ENCODE data around the gene DCDC2B. TPM values are rescaled to one million over a fixed set of nuclear protein-coding genes. Genes with fewer than 3 reads are reported as not detected.

DCDC2B gene
- total RNA-seq, 1 experiment from 2014 or later: not detected

DNA sequence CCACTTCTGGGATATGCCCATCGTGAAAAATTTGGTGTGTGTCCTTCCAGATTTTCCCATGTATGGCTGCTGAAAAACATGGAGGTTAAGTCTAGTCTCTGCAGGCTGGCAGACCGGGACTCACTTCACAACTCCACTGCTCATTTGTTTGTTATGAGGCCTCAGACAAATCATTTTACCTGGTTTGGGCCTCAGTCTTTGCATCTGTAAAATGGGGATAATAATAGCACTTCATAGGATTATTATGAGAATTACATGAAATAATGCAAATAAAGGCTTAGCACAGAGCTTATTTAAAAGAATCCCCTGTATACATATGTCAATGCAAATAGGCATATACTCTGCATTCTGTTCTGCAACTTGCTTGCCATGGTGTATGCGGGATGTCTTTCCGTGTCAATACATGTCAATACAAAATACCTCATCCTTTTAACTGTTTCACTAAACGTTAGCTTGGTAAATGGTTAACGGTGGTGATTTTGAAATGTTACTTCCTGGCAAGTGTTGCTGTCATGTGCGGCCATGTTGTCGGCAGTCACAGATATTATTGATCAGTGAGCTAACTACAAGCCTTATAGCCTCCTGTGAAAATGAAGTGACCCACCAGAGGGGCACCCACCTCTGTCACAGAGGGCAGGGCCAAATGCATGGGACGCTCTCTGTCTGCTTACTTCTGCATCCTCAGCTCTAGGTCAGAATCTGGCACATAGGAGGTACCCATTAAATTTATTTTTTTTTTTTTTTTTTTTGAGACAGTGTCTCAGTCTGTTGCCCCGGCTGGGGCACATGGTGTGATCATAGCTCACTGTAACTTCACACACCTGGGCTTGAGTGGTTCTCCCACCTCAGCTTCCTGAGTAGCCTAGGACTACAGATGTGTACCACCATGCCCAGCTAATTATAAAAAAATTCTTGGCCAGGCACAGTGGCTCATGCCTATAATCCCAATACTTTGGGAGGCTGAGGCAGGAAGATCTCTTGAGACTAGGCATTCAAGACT, 46.5 kb downstream of the DCDC2B start:
- Mint-ChIP-seq H3K27ac (no peak overlapping the region), H3K4me1 (peaks cover 17 to 18% of the 10 kb centered on the region in 2 experiments), H3K27me3 (ENCODE audit: low read depth) (peaks cover 2% of the 10 kb centered on the region; the same call in 1 of the 2 replicates), H3K9me3 (no peaks in the 10 kb centered on the region; a peak in 1 of 5 replicates), H3K36me3 (ENCODE audit: insufficient read depth in 1 of 3, low read depth in 3 of 3) (no peaks in the 10 kb centered on the region), H3K4me3 (no peak overlapping the region)
- no peak overlapping the region for H2BK120ac ChIP-seq (ENCODE audit: low read depth, low read length, poor library complexity, severe bottlenecking)
- H2AK5ac ChIP-seq (ENCODE audit: insufficient read length, low read length): no peak overlapping the region
- no peak overlapping the region for H4K91ac ChIP-seq (ENCODE audit: insufficient read length, low read depth, low read length)
- no peak overlapping the region for H3K27ac ChIP-seq (ENCODE audit: insufficient read length, low read depth, low read length)
- H3K23me2 ChIP-seq (ENCODE audit: insufficient read length, low read depth, low read length, poor library complexity, severe bottlenecking): no peaks in the 10 kb centered on the region
- H3T11ph ChIP-seq (ENCODE audit: low read length): no peak overlapping the region
- peaks cover 4% of the 10 kb centered on the region; the same call in 1 of the 2 replicates for H3K4me1 ChIP-seq (ENCODE audit: insufficient read depth, low read length)
- DNase-seq: no peak
- H3K56ac ChIP-seq (ENCODE audit: insufficient read length, low read depth, low read length): no peak overlapping the region
- H3K9me3 ChIP-seq (ENCODE audit: control insufficient read depth, low read depth, low read length): no peaks in the 10 kb centered on the region
- H3K79me1 ChIP-seq (ENCODE audit: insufficient read depth, low read depth, low read length, poor library complexity, severe bottlenecking): no peaks in the 10 kb centered on the region
- no peaks in the 10 kb centered on the region for H3K79me2 ChIP-seq (ENCODE audit: insufficient read depth, low read length)
- no peak overlapping the region for H3K23ac ChIP-seq (ENCODE audit: insufficient read length, low read depth, low read length)
- no peak overlapping the region for H4K8ac ChIP-seq (replicated peaks; ENCODE audit: insufficient read length, low read depth, low read length)
- no peak overlapping the region for H2BK12ac ChIP-seq (ENCODE audit: insufficient read length, low read depth, low read length)
- H4K20me1 ChIP-seq (ENCODE audit: control insufficient read depth, insufficient read depth, insufficient read length): no peaks in the 10 kb centered on the region
- no peak overlapping the region for H3K18ac ChIP-seq (ENCODE audit: insufficient read length, low read depth, low read length)
- no peak overlapping the region for H2AFZ ChIP-seq (ENCODE audit: low read length)
- no peak overlapping the region for H2BK5ac ChIP-seq (ENCODE audit: insufficient read length, low read length)
- no peak overlapping the region for H3K14ac ChIP-seq (ENCODE audit: insufficient read depth, low read length)
- no peak overlapping the region for H2BK15ac ChIP-seq (ENCODE audit: low read depth, low read length)
- no peak overlapping the region for H3K4me2 ChIP-seq (ENCODE audit: insufficient read depth, insufficient read length, low read length)
- no peak overlapping the region for H2BK20ac ChIP-seq (ENCODE audit: low read depth, low read length, poor library complexity, severe bottlenecking)
- H3K9ac ChIP-seq (ENCODE audit: extremely low read depth, insufficient read length, low read length): no peak overlapping the region
- no peak overlapping the region for H4K5ac ChIP-seq (ENCODE audit: insufficient read length, low read depth, low read length)
- no peaks in the 10 kb centered on the region; the same call in 1 of the 2 replicates for H3K27me3 ChIP-seq (ENCODE audit: insufficient read depth, low read length)
- H3K4ac ChIP-seq (ENCODE audit: low read depth, low read length): no peak overlapping the region
- WGBS (ENCODE audit: extremely low coverage, insufficient read length, low lambda C conversion rate): no CpG with 5 or more reads among the region's 10 CpGs
- TF ChIP-seq, protein P1, sequence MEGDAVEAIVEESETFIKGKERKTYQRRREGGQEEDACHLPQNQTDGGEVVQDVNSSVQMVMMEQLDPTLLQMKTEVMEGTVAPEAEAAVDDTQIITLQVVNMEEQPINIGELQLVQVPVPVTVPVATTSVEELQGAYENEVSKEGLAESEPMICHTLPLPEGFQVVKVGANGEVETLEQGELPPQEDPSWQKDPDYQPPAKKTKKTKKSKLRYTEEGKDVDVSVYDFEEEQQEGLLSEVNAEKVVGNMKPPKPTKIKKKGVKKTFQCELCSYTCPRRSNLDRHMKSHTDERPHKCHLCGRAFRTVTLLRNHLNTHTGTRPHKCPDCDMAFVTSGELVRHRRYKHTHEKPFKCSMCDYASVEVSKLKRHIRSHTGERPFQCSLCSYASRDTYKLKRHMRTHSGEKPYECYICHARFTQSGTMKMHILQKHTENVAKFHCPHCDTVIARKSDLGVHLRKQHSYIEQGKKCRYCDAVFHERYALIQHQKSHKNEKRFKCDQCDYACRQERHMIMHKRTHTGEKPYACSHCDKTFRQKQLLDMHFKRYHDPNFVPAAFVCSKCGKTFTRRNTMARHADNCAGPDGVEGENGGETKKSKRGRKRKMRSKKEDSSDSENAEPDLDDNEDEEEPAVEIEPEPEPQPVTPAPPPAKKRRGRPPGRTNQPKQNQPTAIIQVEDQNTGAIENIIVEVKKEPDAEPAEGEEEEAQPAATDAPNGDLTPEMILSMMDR (conservative IDR thresholded peaks at IDR 0.05): no peak
